Measurements from ENCODE around the gene IL1RAPL2. TPM values are rescaled to one million over a fixed set of nuclear protein-coding genes. Genes with fewer than 3 reads are reported as not detected.

IL1RAPL2 gene
- total RNA-seq, 1 donor from 2014 or later, result 1.0 TPM

DNA sequence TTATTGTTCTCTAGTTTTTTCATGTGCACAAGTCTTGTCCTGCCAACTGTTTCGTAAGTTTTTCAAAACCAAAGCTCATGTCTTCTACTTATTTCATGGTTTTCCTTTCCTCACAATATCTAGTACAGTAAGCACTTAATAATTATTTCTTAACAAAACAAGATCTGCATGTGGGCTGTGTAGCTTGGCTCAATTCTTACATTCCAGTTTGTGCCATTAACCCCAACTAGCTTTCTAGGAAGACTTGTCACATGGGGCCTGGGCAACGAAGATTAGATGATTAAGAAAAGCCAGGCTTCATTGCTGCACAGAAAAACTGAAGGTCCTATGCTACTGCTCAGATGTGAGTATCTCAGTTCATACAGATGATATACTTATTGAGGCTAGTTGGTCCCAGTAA is 809.8 kb downstream of the IL1RAPL2 start:
- H3K4me1 ChIP-seq (ENCODE audit: control insufficient read depth in 3 of 3, insufficient read depth in 3 of 3, low read length in 3 of 3), result no peaks in the 10 kb centered on the region
- no peak overlapping the region for H3K4me3 ChIP-seq (ENCODE audit: low read length in 3 of 3)
- no peak overlapping the region for H3K27ac ChIP-seq (ENCODE audit: low read depth, low read length)
- H3K9ac ChIP-seq (ENCODE audit: low read depth in 1 of 3, low read length in 3 of 3), result no peak overlapping the region
- H3K36me3 ChIP-seq (ENCODE audit: control insufficient read depth in 3 of 3, insufficient read depth in 3 of 3, low read length in 3 of 3), result no peaks in the 10 kb centered on the region
- no peaks in the 10 kb centered on the region for H3K9me3 ChIP-seq (ENCODE audit: control insufficient read depth in 3 of 3, low read length in 3 of 3)
- H3K27me3 ChIP-seq (ENCODE audit: control insufficient read depth in 3 of 3, insufficient read depth in 3 of 3, low read length in 3 of 3), result no peaks in the 10 kb centered on the region

DNA sequence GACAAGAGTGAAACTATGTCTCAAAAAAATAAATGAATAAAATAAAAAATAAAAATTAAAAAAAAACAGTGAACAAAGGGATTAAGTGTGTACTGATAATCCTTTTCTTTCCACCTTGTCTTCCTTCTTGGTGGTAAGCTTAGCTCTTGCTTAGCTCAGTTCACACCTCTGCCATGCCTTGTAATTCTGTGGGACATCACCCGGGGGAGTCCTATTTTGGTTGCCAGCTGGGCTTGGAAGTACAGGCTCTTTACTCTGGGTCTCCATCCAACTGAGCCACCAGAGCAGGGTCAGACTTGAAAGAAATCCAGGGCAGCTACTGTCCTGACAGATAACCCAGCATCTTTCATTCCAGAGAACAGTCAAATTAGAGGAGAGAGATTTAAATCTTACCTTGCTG is 858.7 kb downstream of the IL1RAPL2 start:
- no peaks in the 10 kb centered on the region for H3K36me3 ChIP-seq (ENCODE audit: control insufficient read depth in 3 of 3, insufficient read depth in 3 of 3, low read length in 3 of 3)
- no peak overlapping the region for H3K4me3 ChIP-seq (ENCODE audit: low read length in 3 of 3)
- H3K27me3 ChIP-seq (ENCODE audit: control insufficient read depth in 3 of 3, insufficient read depth in 3 of 3, low read length in 3 of 3), result no peaks in the 10 kb centered on the region
- no peaks in the 10 kb centered on the region for H3K4me1 ChIP-seq (ENCODE audit: control insufficient read depth in 3 of 3, insufficient read depth in 3 of 3, low read length in 3 of 3)
- H3K9me3 ChIP-seq (ENCODE audit: control insufficient read depth in 3 of 3, low read length in 3 of 3), result no peaks in the 10 kb centered on the region
- H3K27ac ChIP-seq (ENCODE audit: low read depth, low read length), result no peak overlapping the region
- H3K9ac ChIP-seq (ENCODE audit: low read depth in 1 of 3, low read length in 3 of 3), result no peak overlapping the region

DNA sequence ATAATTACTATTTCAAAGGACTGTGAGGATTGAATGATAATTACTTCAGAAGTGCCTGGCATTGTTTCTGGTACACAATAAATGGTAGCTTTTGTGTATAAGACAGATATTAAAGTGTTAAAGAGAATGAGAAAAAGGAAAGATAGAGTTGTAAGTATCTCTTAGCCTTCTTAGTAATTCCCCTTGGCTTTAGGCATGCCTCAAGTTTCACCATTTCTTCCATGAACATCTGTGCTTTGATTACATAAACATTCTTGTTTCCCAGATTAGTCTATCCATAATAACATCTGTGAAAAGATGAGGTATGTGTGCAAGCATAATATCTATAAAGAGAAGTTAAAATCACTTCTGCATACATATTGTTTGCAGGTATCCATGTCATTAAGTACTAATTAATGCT is 885.4 kb downstream of the IL1RAPL2 start:
- Histone ChIP-seq H3K9me3 (ENCODE audit: control insufficient read depth in 3 of 3, low read length in 3 of 3) (peaks cover 0 to 3% (median 0%) of the 10 kb centered on the region in 3 donors), H3K36me3 (ENCODE audit: control insufficient read depth in 3 of 3, insufficient read depth in 3 of 3, low read length in 3 of 3) (no peaks in the 10 kb centered on the region), H3K27me3 (ENCODE audit: control insufficient read depth in 3 of 3, insufficient read depth in 3 of 3, low read length in 3 of 3) (peaks cover 0 to 4% (median 0%) of the 10 kb centered on the region in 3 donors), H3K4me1 (ENCODE audit: control insufficient read depth in 3 of 3, insufficient read depth in 3 of 3, low read length in 3 of 3) (no peaks in the 10 kb centered on the region), H3K9ac (ENCODE audit: low read depth in 1 of 3, low read length in 3 of 3) (no peak overlapping the region), H3K4me3 (ENCODE audit: low read length in 3 of 3) (no peak overlapping the region), H3K27ac (ENCODE audit: low read depth, low read length) (no peak overlapping the region)

DNA sequence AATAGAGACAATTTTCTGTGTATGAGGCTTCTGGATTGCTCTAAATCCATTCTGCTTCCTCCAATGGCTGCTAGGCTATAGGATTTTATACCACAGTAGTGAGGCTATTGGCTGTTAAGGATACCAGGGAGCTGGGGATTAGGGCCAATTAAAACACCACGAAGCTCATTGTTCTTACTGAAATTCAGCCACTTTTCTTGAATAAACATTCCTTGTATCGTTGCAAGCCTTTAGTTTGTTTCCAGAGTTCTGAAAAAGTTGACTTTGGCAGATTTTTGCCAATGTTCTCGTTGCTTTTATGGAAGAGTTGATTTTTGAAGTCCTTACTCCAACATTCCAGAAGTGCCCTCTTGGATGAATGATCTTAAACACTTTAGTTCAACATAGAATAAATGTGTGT is 892.8 kb downstream of the IL1RAPL2 start:
- H3K4me1 ChIP-seq (ENCODE audit: control insufficient read depth in 3 of 3, insufficient read depth in 3 of 3, low read length in 3 of 3), result no peaks in the 10 kb centered on the region
- H3K4me3 ChIP-seq (ENCODE audit: low read length in 3 of 3), result no peak overlapping the region
- no peaks in the 10 kb centered on the region for H3K36me3 ChIP-seq (ENCODE audit: control insufficient read depth in 3 of 3, insufficient read depth in 3 of 3, low read length in 3 of 3)
- H3K27ac ChIP-seq (ENCODE audit: low read depth, low read length), result no peak overlapping the region
- peaks cover 0 to 8% (median 0%) of the 10 kb centered on the region in 3 donors for H3K27me3 ChIP-seq (ENCODE audit: control insufficient read depth in 3 of 3, insufficient read depth in 3 of 3, low read length in 3 of 3)
- H3K9me3 ChIP-seq (ENCODE audit: control insufficient read depth in 3 of 3, low read length in 3 of 3), result peaks cover 0 to 3% (median 0%) of the 10 kb centered on the region in 3 donors
- H3K9ac ChIP-seq (ENCODE audit: low read depth in 1 of 3, low read length in 3 of 3), result no peak overlapping the region

DNA sequence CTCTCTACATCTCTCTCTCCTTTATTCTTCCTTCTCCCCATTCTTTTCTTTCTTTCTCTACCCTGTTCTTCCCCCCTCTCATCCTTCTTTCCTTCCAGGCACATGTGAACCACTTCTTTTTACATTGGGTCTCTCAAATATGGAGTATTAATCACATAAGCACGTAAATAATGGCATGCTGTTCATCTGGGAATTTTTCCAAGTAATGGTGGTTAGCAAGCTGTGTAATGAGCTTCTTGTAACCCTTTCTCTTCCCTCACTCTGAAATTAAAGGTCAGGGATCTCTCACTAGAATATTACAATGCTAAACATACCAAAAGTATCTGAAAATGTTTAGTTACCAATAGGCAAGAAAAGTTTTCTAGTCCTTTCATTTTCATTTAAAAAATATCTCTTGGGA is 894.4 kb downstream of the IL1RAPL2 start:
- H3K36me3 ChIP-seq (ENCODE audit: control insufficient read depth in 3 of 3, insufficient read depth in 3 of 3, low read length in 3 of 3), result no peaks in the 10 kb centered on the region
- H3K4me1 ChIP-seq (ENCODE audit: control insufficient read depth in 3 of 3, insufficient read depth in 3 of 3, low read length in 3 of 3), result no peaks in the 10 kb centered on the region
- peaks cover 0 to 4% (median 0%) of the 10 kb centered on the region in 3 donors for H3K27me3 ChIP-seq (ENCODE audit: control insufficient read depth in 3 of 3, insufficient read depth in 3 of 3, low read length in 3 of 3)
- no peak overlapping the region for H3K9ac ChIP-seq (ENCODE audit: low read depth in 1 of 3, low read length in 3 of 3)
- no peak overlapping the region for H3K4me3 ChIP-seq (ENCODE audit: low read length in 3 of 3)
- no peaks in the 10 kb centered on the region for H3K9me3 ChIP-seq (ENCODE audit: control insufficient read depth in 3 of 3, low read length in 3 of 3)
- no peak overlapping the region for H3K27ac ChIP-seq (ENCODE audit: low read depth, low read length)

DNA sequence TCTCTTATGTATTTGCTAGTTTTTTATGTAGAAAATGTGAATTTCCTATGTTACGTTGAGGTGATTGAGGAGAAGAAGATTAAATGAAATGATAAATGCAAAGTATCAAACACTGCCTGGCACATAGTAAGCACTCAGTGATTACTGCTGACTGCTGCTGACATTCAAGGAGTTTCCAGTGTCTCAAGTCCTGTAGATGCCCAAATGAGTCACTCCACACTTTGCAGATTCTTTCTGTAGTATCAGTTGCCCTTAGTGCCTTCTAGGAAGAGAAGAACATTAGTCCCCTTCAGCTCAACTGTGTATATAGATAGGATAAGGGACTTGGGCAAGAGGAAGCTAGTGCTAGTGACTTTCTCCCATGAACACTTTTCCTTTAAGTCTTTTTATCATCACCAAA is 895.0 kb downstream of the IL1RAPL2 start:
- H3K9me3 ChIP-seq (ENCODE audit: control insufficient read depth in 3 of 3, low read length in 3 of 3), result no peaks in the 10 kb centered on the region

DNA sequence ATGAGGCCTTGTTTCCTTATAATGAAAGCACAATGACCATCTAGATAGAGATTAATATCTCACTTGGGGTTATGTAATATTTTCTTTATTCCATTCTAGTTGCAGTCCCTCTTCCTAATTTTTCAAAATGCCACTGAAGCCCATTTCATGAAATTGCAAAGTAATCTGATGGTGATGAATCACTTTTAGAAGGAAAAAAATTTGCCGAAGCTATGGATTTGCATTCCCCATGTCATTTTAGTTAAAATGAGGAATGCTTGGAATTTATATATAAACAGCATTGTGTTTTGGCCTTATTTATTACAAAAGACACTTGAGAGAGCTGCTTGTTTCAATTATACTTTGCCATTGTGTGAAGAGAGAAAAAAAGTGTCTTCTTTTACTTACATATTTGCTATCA is 896.2 kb downstream of the IL1RAPL2 start:
- Histone ChIP-seq H3K9ac (ENCODE audit: low read depth in 1 of 3, low read length in 3 of 3) (no peak overlapping the region), H3K27me3 (ENCODE audit: control insufficient read depth in 3 of 3, insufficient read depth in 3 of 3, low read length in 3 of 3) (peaks cover 0 to 4% (median 0%) of the 10 kb centered on the region in 3 donors), H3K27ac (ENCODE audit: low read depth, low read length) (no peak overlapping the region), H3K4me1 (ENCODE audit: control insufficient read depth in 3 of 3, insufficient read depth in 3 of 3, low read length in 3 of 3) (no peaks in the 10 kb centered on the region), H3K36me3 (ENCODE audit: control insufficient read depth in 3 of 3, insufficient read depth in 3 of 3, low read length in 3 of 3) (no peaks in the 10 kb centered on the region), H3K4me3 (ENCODE audit: low read length in 3 of 3) (no peak overlapping the region), H3K9me3 (ENCODE audit: control insufficient read depth in 3 of 3, low read length in 3 of 3) (no peaks in the 10 kb centered on the region)

More for the DNA sequence above, 895.0 kb downstream of the IL1RAPL2 start:
- Histone ChIP-seq H3K36me3 (ENCODE audit: control insufficient read depth in 3 of 3, insufficient read depth in 3 of 3, low read length in 3 of 3) (no peaks in the 10 kb centered on the region), H3K27me3 (ENCODE audit: control insufficient read depth in 3 of 3, insufficient read depth in 3 of 3, low read length in 3 of 3) (peaks cover 0 to 4% (median 0%) of the 10 kb centered on the region in 3 donors), H3K27ac (ENCODE audit: low read depth, low read length) (no peak overlapping the region), H3K4me1 (ENCODE audit: control insufficient read depth in 3 of 3, insufficient read depth in 3 of 3, low read length in 3 of 3) (no peaks in the 10 kb centered on the region), H3K4me3 (ENCODE audit: low read length in 3 of 3) (no peak overlapping the region), H3K9ac (ENCODE audit: low read depth in 1 of 3, low read length in 3 of 3) (no peak overlapping the region)

DNA sequence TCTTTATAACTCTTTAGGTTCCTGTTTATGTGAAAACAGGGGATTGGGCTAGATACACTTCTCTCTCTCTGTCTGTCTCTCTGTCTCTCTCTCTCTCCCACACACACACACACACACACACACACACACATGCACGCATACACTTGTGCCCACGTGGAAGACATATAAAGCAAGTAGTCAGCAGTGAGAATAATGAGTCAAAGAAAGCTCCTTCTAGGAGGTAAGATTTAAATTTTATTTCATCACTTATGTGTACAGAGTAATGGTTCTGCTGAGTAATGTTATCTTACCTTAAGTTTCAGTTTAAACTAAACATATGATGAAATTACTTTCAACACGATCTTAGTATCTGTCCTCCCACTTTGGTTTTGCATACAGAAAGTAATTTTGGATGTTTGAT is 897.5 kb downstream of the IL1RAPL2 start:
- Histone ChIP-seq H3K4me1 (ENCODE audit: control insufficient read depth in 3 of 3, insufficient read depth in 3 of 3, low read length in 3 of 3) (no peaks in the 10 kb centered on the region), H3K27me3 (ENCODE audit: control insufficient read depth in 3 of 3, insufficient read depth in 3 of 3, low read length in 3 of 3) (peaks cover 0 to 4% (median 0%) of the 10 kb centered on the region in 3 donors)

DNA sequence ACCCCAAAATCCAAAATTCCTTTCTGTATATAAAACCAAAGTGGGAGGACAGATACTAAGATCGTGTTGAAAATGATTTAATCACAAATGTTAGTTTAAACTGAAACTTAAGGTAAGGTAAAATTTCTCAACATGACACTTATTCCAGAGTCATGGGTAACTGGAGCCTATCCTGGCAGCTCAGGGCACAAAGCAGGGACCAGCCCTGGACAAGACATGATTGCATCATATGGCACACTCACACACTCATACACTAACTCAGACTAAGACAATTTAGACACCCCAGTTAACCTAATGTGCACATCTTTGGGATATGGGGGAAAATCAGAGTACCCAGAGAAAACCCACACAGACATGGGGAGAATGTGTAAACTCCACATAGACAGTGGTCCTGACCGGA is 898.6 kb downstream of the IL1RAPL2 start:
- H3K9ac ChIP-seq (ENCODE audit: low read depth in 1 of 3, low read length in 3 of 3), result no peak overlapping the region
- H3K4me3 ChIP-seq (ENCODE audit: low read length in 3 of 3), result no peak overlapping the region
- H3K27ac ChIP-seq (ENCODE audit: low read depth, low read length), result no peak overlapping the region
- H3K36me3 ChIP-seq (ENCODE audit: control insufficient read depth in 3 of 3, insufficient read depth in 3 of 3, low read length in 3 of 3), result no peaks in the 10 kb centered on the region
- no peaks in the 10 kb centered on the region for H3K4me1 ChIP-seq (ENCODE audit: control insufficient read depth in 3 of 3, insufficient read depth in 3 of 3, low read length in 3 of 3)
- no peaks in the 10 kb centered on the region for H3K9me3 ChIP-seq (ENCODE audit: control insufficient read depth in 3 of 3, low read length in 3 of 3)
- peaks cover 0 to 4% (median 0%) of the 10 kb centered on the region in 3 donors for H3K27me3 ChIP-seq (ENCODE audit: control insufficient read depth in 3 of 3, insufficient read depth in 3 of 3, low read length in 3 of 3)

More for the DNA sequence above, 897.5 kb downstream of the IL1RAPL2 start:
- H3K9me3 ChIP-seq (ENCODE audit: control insufficient read depth in 3 of 3, low read length in 3 of 3), result no peaks in the 10 kb centered on the region
- H3K27ac ChIP-seq (ENCODE audit: low read depth, low read length), result no peak overlapping the region
- H3K4me3 ChIP-seq (ENCODE audit: low read length in 3 of 3), result no peak overlapping the region
- no peak overlapping the region for H3K9ac ChIP-seq (ENCODE audit: low read depth in 1 of 3, low read length in 3 of 3)
- H3K36me3 ChIP-seq (ENCODE audit: control insufficient read depth in 3 of 3, insufficient read depth in 3 of 3, low read length in 3 of 3), result no peaks in the 10 kb centered on the region

DNA sequence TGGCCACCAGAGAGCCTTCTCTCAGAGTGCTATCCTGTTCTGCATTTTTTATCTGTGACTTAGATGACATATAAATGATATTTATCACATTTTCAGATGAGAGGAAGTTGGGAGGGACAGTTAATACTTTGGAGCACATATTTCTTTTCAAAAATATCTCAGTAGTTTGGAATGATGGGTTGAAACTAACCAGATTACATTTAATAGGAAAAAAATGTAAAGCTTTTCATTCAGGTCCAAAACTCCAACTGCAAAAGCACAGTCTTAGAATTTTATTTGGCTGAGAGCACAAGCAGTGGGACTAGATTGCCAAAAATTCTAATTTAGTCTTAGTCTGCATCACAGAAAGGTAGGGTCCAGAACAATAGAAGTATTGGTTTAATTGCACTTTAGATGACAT is 902.7 kb downstream of the IL1RAPL2 start:
- Histone ChIP-seq H3K4me1 (ENCODE audit: control insufficient read depth in 3 of 3, insufficient read depth in 3 of 3, low read length in 3 of 3) (no peaks in the 10 kb centered on the region), H3K36me3 (ENCODE audit: control insufficient read depth in 3 of 3, insufficient read depth in 3 of 3, low read length in 3 of 3) (no peaks in the 10 kb centered on the region), H3K4me3 (ENCODE audit: low read length in 3 of 3) (no peak overlapping the region), H3K27me3 (ENCODE audit: control insufficient read depth in 3 of 3, insufficient read depth in 3 of 3, low read length in 3 of 3) (no peaks in the 10 kb centered on the region), H3K27ac (ENCODE audit: low read depth, low read length) (no peak overlapping the region), H3K9me3 (ENCODE audit: control insufficient read depth in 3 of 3, low read length in 3 of 3) (no peaks in the 10 kb centered on the region), H3K9ac (ENCODE audit: low read depth in 1 of 3, low read length in 3 of 3) (no peak overlapping the region)

DNA sequence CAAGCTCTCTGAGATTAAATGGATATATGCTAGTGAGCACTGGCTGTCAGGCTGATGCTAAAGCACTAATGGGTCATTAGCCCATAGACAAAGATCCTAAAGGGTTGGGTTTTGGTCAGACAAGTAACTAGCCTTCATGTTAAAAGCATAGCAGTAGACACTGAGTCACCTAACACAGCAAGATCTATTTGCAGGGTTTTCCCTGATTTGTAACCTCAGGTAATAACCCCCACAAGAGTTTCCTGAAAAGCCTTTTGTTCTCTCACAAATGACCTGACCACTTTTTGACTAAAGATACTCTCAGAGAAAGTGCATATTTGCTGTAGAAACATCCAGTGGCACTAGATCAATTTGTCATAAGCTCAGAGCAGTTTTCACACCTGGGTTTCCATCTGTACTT is 905.6 kb downstream of the IL1RAPL2 start:
- Histone ChIP-seq H3K36me3 (ENCODE audit: control insufficient read depth in 3 of 3, insufficient read depth in 3 of 3, low read length in 3 of 3) (no peaks in the 10 kb centered on the region), H3K9me3 (ENCODE audit: control insufficient read depth in 3 of 3, low read length in 3 of 3) (no peaks in the 10 kb centered on the region), H3K4me3 (ENCODE audit: low read length in 3 of 3) (no peak overlapping the region), H3K27me3 (ENCODE audit: control insufficient read depth in 3 of 3, insufficient read depth in 3 of 3, low read length in 3 of 3) (no peaks in the 10 kb centered on the region), H3K4me1 (ENCODE audit: control insufficient read depth in 3 of 3, insufficient read depth in 3 of 3, low read length in 3 of 3) (no peaks in the 10 kb centered on the region), H3K27ac (ENCODE audit: low read depth, low read length) (no peak overlapping the region), H3K9ac (ENCODE audit: low read depth in 1 of 3, low read length in 3 of 3) (no peak overlapping the region)

Measured in skeletal muscle tissue (tissue), 4 donors.